PC-3 (cell line): Measurements from ENCODE around the gene EEF1A2. TPM values are rescaled to one million over a fixed set of nuclear protein-coding genes. Genes with fewer than 3 reads are reported as not detected.

ENCODE experiments used
- ATAC-seq: fragments of 200-7000 bp; cut with Tn5 transposase; 2 replicates; pipeline ENCODE4 v1.9.1; 2020; ENCODE audit warnings: mild to moderate bottlenecking, moderate library complexity
- BruUV-seq: library from RNA; stranded (reverse); fragments of 400-500 nt; replicated peaks from 2 replicates; lab custom pipeline; 2021; lab: Mats Ljungman, UMichigan
- CTCF ChIA-PET: fragments of 300-600 bp; sonication (Branson Sonifier 250); formaldehyde crosslinking; loops from one replicate; lab custom pipeline; 2022; ENCODE audit warnings: antibody characterized with exemption; lab: Charles Lee
- POLR2A ChIA-PET: fragments of 300-600 bp; sonication (Branson Sonifier 250); formaldehyde crosslinking; loops from one replicate; lab custom pipeline; 2022; ENCODE audit warnings: antibody characterized with exemption; ENCODE audit not compliant: unreplicated experiment; lab: Charles Lee
- DNase-seq: peaks from one replicate; pipeline ENCODE4 v3.0.0-alpha.2; 2015
- H2AFZ ChIP-seq: fragments of 300-600 bp; sonication (generic); 2 replicates; pipeline ENCODE4 v1.6.0; 2016; ENCODE audit warnings: antibody characterized with exemption, low read length
- H3F3A ChIP-seq: fragments of 300-600 bp; sonication (generic); one replicate; pipeline ENCODE4 v1.6.0; 2017; ENCODE audit warnings: antibody characterized with exemption, low read length, control low read depth, mild to moderate bottlenecking; ENCODE audit not compliant: unreplicated experiment
- H3K27ac ChIP-seq: fragments of 300-600 bp; sonication (generic); 2 replicates; pipeline ENCODE4 v1.5.1; 2016; ENCODE audit warnings: mild to moderate bottlenecking, low read length
- H3K27me3 ChIP-seq: fragments of 300-600 bp; sonication (generic); 2 replicates; pipeline ENCODE4 v1.6.1; 2016; ENCODE audit warnings: low read length, mixed read lengths
- H3K36me3 ChIP-seq: fragments of 300-600 bp; sonication (generic); 2 replicates; pipeline ENCODE4 v1.6.1; 2016; ENCODE audit warnings: low read depth, mixed run types, low read length, mixed read lengths
- H3K4me1 ChIP-seq: fragments of 300-600 bp; sonication (generic); 2 replicates; pipeline ENCODE4 v1.5.1; 2016; ENCODE audit warnings: low read length; ENCODE audit not compliant: insufficient read depth
- H3K4me2 ChIP-seq: fragments of 300-600 bp; sonication (generic); 2 replicates; pipeline ENCODE4 v1.6.0; 2016; ENCODE audit warnings: low read length
- H3K4me3 ChIP-seq: fragments of 300-600 bp; sonication (generic); 2 replicates; pipeline ENCODE4 v1.5.1; 2016; ENCODE audit warnings: mild to moderate bottlenecking, low read length, mixed read lengths
- H3K79me2 ChIP-seq: fragments of 300-600 bp; sonication (generic); 2 replicates; pipeline ENCODE4 v1.6.1; 2017; ENCODE audit warnings: low read length, mixed read lengths
- H3K9ac ChIP-seq: fragments of 300-600 bp; sonication (generic); 2 replicates; pipeline ENCODE4 v1.6.0; 2016; ENCODE audit warnings: mild to moderate bottlenecking, low read length
- H3K9me2 ChIP-seq: fragments of 300-600 bp; sonication (generic); replicated peaks from 2 replicates; pipeline ENCODE4 v1.6.1; 2016; ENCODE audit warnings: mixed run types, low read length, mixed read lengths
- H3K9me3 ChIP-seq: fragments of 300-600 bp; sonication (generic); 2 replicates; pipeline ENCODE4 v1.6.1; 2016; ENCODE audit warnings: low read length, mixed read lengths
- H4K20me1 ChIP-seq: fragments of 300-600 bp; sonication (generic); 2 replicates; pipeline ENCODE4 v1.6.1; 2016; ENCODE audit warnings: low read length, mixed read lengths
- CTCF ChIP-seq: fragments of 300-600 bp; sonication (generic); conservative IDR thresholded peaks from 2 replicates; pipeline ENCODE4 v1.5.1; 2017; ENCODE audit warnings: antibody characterized with exemption, low read depth, mild to moderate bottlenecking, low read length
- EZH2 ChIP-seq: fragments of 300-600 bp; sonication (generic); IDR thresholded peaks from one replicate; pipeline ENCODE4 v1.6.1; 2017; ENCODE audit warnings: antibody characterized with exemption, mild to moderate bottlenecking, low read length; ENCODE audit not compliant: unreplicated experiment
- EZH2phosphoT487 ChIP-seq: fragments of 300-600 bp; sonication (generic); IDR thresholded peaks from 2 replicates; pipeline ENCODE4 v1.6.1; 2018; ENCODE audit warnings: mild to moderate bottlenecking, antibody characterized with exemption, low read length, borderline replicate concordance
- intact Hi-C: fragments of 100-400 bp; cut with micrococcal nuclease; formaldehyde crosslinking; loops from 2 replicates; pipeline ENCODE4 v1.9.0; 2023
- total RNA-seq: library from RNA; depleted of rRNA; stranded (reverse); fragments of >200 nt; gene quantifications from 2 replicates; pipeline ENCODE4 v1.2.3, GENCODE V29; 2014

EEF1A2 gene
- total RNA-seq, 1 experiment from 2014 or later: 463 TPM

GRCh38 chr20:63463400-63464288 is 35.2 kb downstream of the EEF1A2 start:
- no peak overlapping the region for H3K9ac ChIP-seq
- BruUV-seq: no TSS peak
- H3K9me3 ChIP-seq: no peaks in the 10 kb centered on the region
- H2AFZ ChIP-seq: no peak overlapping the region
- H3K4me2 ChIP-seq: no peak overlapping the region
- no peaks in the 10 kb centered on the region for H3F3A ChIP-seq
- intact Hi-C loops: no loop called here
- DNase-seq (no peak), ATAC-seq (peak; percentile 37)
- ChIA-PET POLR2A (no interaction called here), CTCF (no interaction called here)
- H3K27me3 ChIP-seq: peaks cover 93% of the 10 kb centered on the region
- no peaks in the 10 kb centered on the region for H4K20me1 ChIP-seq
- no peak overlapping the region for H3K4me3 ChIP-seq
- no peak overlapping the region for H3K27ac ChIP-seq
- H3K36me3 ChIP-seq: no peaks in the 10 kb centered on the region
- H3K4me1 ChIP-seq: no peaks in the 10 kb centered on the region
- TF ChIP-seq CTCF: no peak
- TF ChIP-seq EZH2: no peak
- TF ChIP-seq EZH2phosphoT487: no peak
- H3K79me2 ChIP-seq: no peaks in the 10 kb centered on the region
- no peaks in the 10 kb centered on the region for H3K9me2 ChIP-seq

GRCh38 chr20:63462244-63462643 is 36.6 kb downstream of the EEF1A2 start:
- no peak for TF ChIP-seq EZH2phosphoT487
- no peak for TF ChIP-seq CTCF
- TF ChIP-seq EZH2: no peak
- no peaks in the 10 kb centered on the region for H3K9me2 ChIP-seq
- H3K27ac ChIP-seq: no peak overlapping the region
- ChIA-PET POLR2A (no interaction called here), CTCF (no interaction called here)
- no peak overlapping the region for H3K4me2 ChIP-seq
- peaks cover 86% of the 10 kb centered on the region for H3K27me3 ChIP-seq
- H3K4me1 ChIP-seq: peaks cover 6% of the 10 kb centered on the region
- H4K20me1 ChIP-seq: no peaks in the 10 kb centered on the region
- no peak overlapping the region for H3K4me3 ChIP-seq
- H3K9me3 ChIP-seq: no peaks in the 10 kb centered on the region
- intact Hi-C loops: no loop called here
- ATAC-seq (no peak), DNase-seq (no peak)
- no peaks in the 10 kb centered on the region for H3K79me2 ChIP-seq
- H3K9ac ChIP-seq: no peak overlapping the region
- no peak overlapping the region for H2AFZ ChIP-seq
- BruUV-seq: no TSS peak
- H3K36me3 ChIP-seq: no peaks in the 10 kb centered on the region
- H3F3A ChIP-seq: no peaks in the 10 kb centered on the region

- CTCF ChIA-PET: no interaction called here
- H4K20me1 ChIP-seq: no peaks in the 10 kb centered on the region
- POLR2A ChIA-PET: no interaction called here
- H2AFZ ChIP-seq: no peak overlapping the region
- H3K9ac ChIP-seq: no peak overlapping the region
- H3K27me3 ChIP-seq: peaks cover 86% of the 10 kb centered on the region
- H3K4me1 ChIP-seq: peaks cover 6% of the 10 kb centered on the region
- no peak overlapping the region for H3K4me3 ChIP-seq
- TF ChIP-seq EZH2 (no peak), CTCF (no peak), EZH2phosphoT487 (no peak)
- peak; percentile 34 for DNase-seq
- ATAC-seq: no peak
- H3K4me2 ChIP-seq: no peak overlapping the region
- H3F3A ChIP-seq: no peaks in the 10 kb centered on the region
- BruUV-seq: no TSS peak
- no peaks in the 10 kb centered on the region for H3K9me2 ChIP-seq
- H3K79me2 ChIP-seq: no peaks in the 10 kb centered on the region
- H3K36me3 ChIP-seq: no peaks in the 10 kb centered on the region
- H3K27ac ChIP-seq: no peak overlapping the region
- intact Hi-C loops: no loop called here
- H3K9me3 ChIP-seq: no peaks in the 10 kb centered on the region
These were observed 37.6 kb downstream of the EEF1A2 start for GRCh38 chr20:63461104-63461763.
